GM12878 (cell line): ENCODE results near the gene ETV6. TPM values are rescaled to one million over a fixed set of nuclear protein-coding genes. Genes with fewer than 3 reads are reported as not detected.

ENCODE experiments used
- ATAC-seq: fragments of 200-7000 bp; cut with Tn5 transposase; 3 replicates; pipeline ENCODE4 v1.9.1; 2020; ENCODE audit warnings: mild to moderate bottlenecking, moderate library complexity
- BruUV-seq: library from RNA; stranded (reverse); fragments of 400-500 nt; replicated peaks from 2 replicates; lab custom pipeline; 2021; lab: Mats Ljungman, UMichigan
- CTCF ChIA-PET: fragments of 300-600 bp; sonication (Branson Sonifier 250); formaldehyde crosslinking; extraction: SDS; loops from one replicate; lab custom pipeline; 2021; ENCODE audit warnings: inconsistent platforms; lab: Yijun Ruan, JAX
- POLR2A ChIA-PET: fragments of 350-600 bp; formaldehyde crosslinking; extraction: SDS; loops from one replicate; lab custom pipeline; 2021; ENCODE audit warnings: inconsistent platforms; lab: Charles Lee
- RAD21 ChIA-PET: fragments of 300-600 bp; sonication (Branson Sonifier 250); formaldehyde crosslinking; loops from one replicate; lab custom pipeline; 2023; ENCODE audit warnings: antibody characterized with exemption; ENCODE audit not compliant: unreplicated experiment; lab: Charles Lee
- SMC1A ChIA-PET: fragments of 300-600 bp; sonication (Branson Sonifier 250); formaldehyde crosslinking; loops from one replicate; lab custom pipeline; 2023; ENCODE audit not compliant: unreplicated experiment, uncharacterized antibody; lab: Charles Lee
- DNase-seq: peaks from one replicate; pipeline ENCODE4 v3.0.0-alpha.2; 2011; ENCODE audit warnings: low read depth, low spot score
- FAIRE-seq: peaks from 3 replicates; lab custom pipeline; 2011; peaks lifted over from hg19 to GRCh38; lab: Jason Lieb, UNC
- H2AFZ ChIP-seq: 2 replicates; pipeline ENCODE4 v1.6.0; 2011; ENCODE audit warnings: low read depth, low read length, control low read depth; ENCODE audit not compliant: control insufficient read depth
- H3K27ac ChIP-seq: 2 replicates; pipeline ENCODE4 v1.5.1; 2011; ENCODE audit warnings: control low read depth; ENCODE audit not compliant: control insufficient read depth, insufficient read depth
- H3K27me3 ChIP-seq, 2 experiments: replicated peaks in 1 of 2; 2 replicates each; pipeline versions ENCODE4 v1.6.0 to v1.6.1; 2011; ENCODE audit warnings: low read length in 1 of 2; ENCODE audit not compliant: control insufficient read depth in 2 of 2, insufficient read depth in 2 of 2
- H3K36me3 ChIP-seq, 2 experiments: 2 replicates each; pipeline ENCODE4 v1.5.1; 2011; ENCODE audit warnings: low read length in 1 of 2; ENCODE audit not compliant: control insufficient read depth in 2 of 2, insufficient read depth in 2 of 2
- H3K4me1 ChIP-seq: 2 replicates; pipeline ENCODE4 v1.6.1; 2011; ENCODE audit warnings: mild to moderate bottlenecking, low read length, moderate library complexity, mixed read lengths; ENCODE audit not compliant: control insufficient read depth, insufficient read depth
- H3K4me2 ChIP-seq: 2 replicates; pipeline ENCODE4 v1.6.0; 2011; ENCODE audit warnings: control low read depth; ENCODE audit not compliant: control insufficient read depth, insufficient read depth
- H3K4me3 ChIP-seq: fragments of 200-600 bp; sonication (generic); 2 replicates; pipeline ENCODE4 v1.5.1; 2016
- H3K79me2 ChIP-seq: 2 replicates; pipeline ENCODE4 v1.6.0; 2011; ENCODE audit warnings: low read length; ENCODE audit not compliant: control insufficient read depth, insufficient read depth
- H3K9ac ChIP-seq: 2 replicates; pipeline ENCODE4 v1.8.0; 2011; ENCODE audit warnings: low read length, control low read depth, mixed read lengths; ENCODE audit not compliant: control insufficient read depth, insufficient read depth
- H3K9me3 ChIP-seq: replicated peaks from 3 replicates; pipeline ENCODE4 v1.5.1; 2011; ENCODE audit warnings: mild to moderate bottlenecking, low read length; ENCODE audit not compliant: control insufficient read depth, insufficient read depth
- H4K20me1 ChIP-seq: 2 replicates; pipeline ENCODE4 v1.6.0; 2011; ENCODE audit not compliant: control insufficient read depth, insufficient read depth
- CUX1 ChIP-seq: IDR thresholded peaks from 2 replicates; pipeline ENCODE4 v1.6.1; 2012; ENCODE audit warnings: improper control_type of control experiment, low read depth, low read length; ENCODE audit not compliant: insufficient replicate concordance
- EGR1 ChIP-seq, 2 experiments: IDR thresholded peaks; 1 replicate in 1 of 2; 2 replicates in 1 of 2; pipeline ENCODE4 v1.6.1; 2011 to 2012; ENCODE audit warnings: low read depth in 2 of 2, low read length in 2 of 2, borderline replicate concordance in 1 of 2, mild to moderate bottlenecking in 1 of 2, moderate library complexity in 1 of 2
- HDAC6 ChIP-seq: fragments of 200-600 bp; sonication (generic); IDR thresholded peaks from one replicate; pipeline ENCODE4 v1.8.0; 2017; ENCODE audit warnings: antibody characterized with exemption; ENCODE audit not compliant: unreplicated experiment
- IRF5 ChIP-seq: fragments of 450-650 bp; IDR thresholded peaks from 2 replicates; pipeline ENCODE4 v1.6.1; 2017; ENCODE audit warnings: borderline replicate concordance
- MLLT1 ChIP-seq: fragments of 450-650 bp; IDR thresholded peaks from 2 replicates; pipeline ENCODE4 v1.6.1; 2016; ENCODE audit warnings: mild to moderate bottlenecking
- RB1 ChIP-seq: fragments of 450-650 bp; formaldehyde crosslinking; IDR thresholded peaks from 2 replicates; pipeline ENCODE4 v1.6.1; 2017; ENCODE audit warnings: mild to moderate bottlenecking, borderline replicate concordance
- SUPT20H ChIP-seq: IDR thresholded peaks from 2 replicates; pipeline ENCODE4 v1.6.1; 2011; ENCODE audit warnings: low read depth, mild to moderate bottlenecking, low read length, moderate library complexity, borderline replicate concordance; ENCODE audit not compliant: control insufficient read depth
- TBL1XR1 ChIP-seq: IDR thresholded peaks from 2 replicates; pipeline ENCODE4 v1.6.1; 2012; ENCODE audit warnings: low read depth, low read length, improper control_type of control experiment
- WRNIP1 ChIP-seq: IDR thresholded peaks from 2 replicates; pipeline ENCODE4 v1.6.1; 2011; ENCODE audit warnings: low read depth, low read length, improper control_type of control experiment, borderline replicate concordance
- YBX1 ChIP-seq: fragments of 450-650 bp; IDR thresholded peaks from 2 replicates; pipeline ENCODE4 v1.6.1; 2016; ENCODE audit warnings: antibody characterized with exemption
- ZBTB33 ChIP-seq: fragments of 450-650 bp; IDR thresholded peaks from 2 replicates; pipeline ENCODE4 v1.6.1; 2017; ENCODE audit warnings: mild to moderate bottlenecking
- ZZZ3 ChIP-seq: IDR thresholded peaks from 2 replicates; pipeline ENCODE4 v1.6.1; 2011; ENCODE audit warnings: low read depth; ENCODE audit not compliant: control insufficient read depth, insufficient read length
- WGBS: methylation state at CpG from one replicate; pipeline ENCODE4 v1.1.6; 2016; ENCODE audit warnings: low lambda C conversion rate; ENCODE audit not compliant: insufficient replicate concordance, insufficient coverage; ENCODE audit errors: missing lambda C conversion rate; 5-methylcytosine and 5-hydroxymethylcytosine counted together
- in situ Hi-C: fragments of 300-500 bp; cut with MboI; formaldehyde crosslinking; loops from 9 replicates; pipeline ENCODE4 v1.14.3; 2018; ENCODE audit warnings: mixed read lengths
- intact Hi-C: fragments of 100-400 bp; cut with micrococcal nuclease; formaldehyde crosslinking; loops from one replicate; pipeline ENCODE4 v1.14.2; 2022; ENCODE audit not compliant: unreplicated experiment
- polyA plus RNA-seq, 11 experiments: library from polyadenylated mRNA; depleted of rRNA in 4 of 11; unstranded in 6 of 11; stranded (reverse) in 5 of 11; fragments of >200 nt; fragmentation: Nextera tagmentation in 4 of 11; fragmentation: Illumina TruSeq in 1 of 11; extraction: Ambion mirVana in 4 of 11; extraction: Trizol in 1 of 11; gene quantifications; 1 replicate in 1 of 11; 2 replicates in 10 of 11; pipeline versions ENCODE4 v1.2.1 to v1.2.3, GENCODE V29; 2011 to 2016; ENCODE audit warnings: inconsistent platforms in 2 of 11, missing spikeins in 2 of 11, low read depth in 1 of 11
- total RNA-seq, 4 experiments: library from RNA; depleted of rRNA in 3 of 4; stranded (reverse); fragments of >200 nt in 3 of 4; fragmentation: Illumina TruSeq in 1 of 4; extraction: Trizol in 1 of 4; gene quantifications; 2 replicates each; pipeline versions ENCODE4 v1.2.1 to v1.2.3, GENCODE V29; 2013 to 2021

Gene ETV6
- total and polyA plus RNA-seq, 10 of the 15 experiments (the other 5 are each of a cell fraction or from before 2014, with no cell fraction given): 6.6 to 74.8 (median 24.6) TPM

- peaks cover 86% of the 10 kb centered on the region for H3K79me2 ChIP-seq
- TF ChIP-seq TBL1XR1 (no peak), CUX1 (no peak), YBX1 (no peak), EGR1 (IDR thresholded peaks at IDR 0.05; ENCODE audit: borderline replicate concordance in 1 of 2, low read depth in 2 of 2, low read length in 2 of 2) (no peak), IRF5 (no peak), RB1 (no peak), WRNIP1 (no peak), ZZZ3 (no peak), MLLT1 (no peak), ZBTB33 (no peak), HDAC6 (no peak), SUPT20H (no peak)
These were observed 104.8 kb downstream of the ETV6 start for GRCh38 chr12:11754256-11754655.

More at GRCh38 chr12:11754256-11754655, 104.8 kb downstream of the ETV6 start:
- Histone ChIP-seq H3K9ac (no peak overlapping the region), H2AFZ (no peak overlapping the region), H3K36me3 (peaks cover 16 to 43% of the 10 kb centered on the region in 2 experiments), H4K20me1 (no peaks in the 10 kb centered on the region), H3K9me3 (no peaks in the 10 kb centered on the region; the same call in 2 of the 3 replicates), H3K27me3 (no peaks in the 10 kb centered on the region), H3K4me3 (no peak overlapping the region), H3K4me2 (no peak overlapping the region), H3K27ac (peak overlapping the region; percentile 100), H3K4me1 (peaks cover 67% of the 10 kb centered on the region)
- FAIRE-seq (no peak), DNase-seq (no peak), ATAC-seq (no peak)
- POLR2A ChIA-PET: interaction anchor here (7.7 kb wide), 1 partner anchor 8 kb away, joined by 144 read pairs; no protein-coding TSS in a partner anchor
- CTCF ChIA-PET: interaction anchor here (7.6 kb wide), 1 partner anchor 11 kb away, joined by 46 read pairs; no protein-coding TSS in a partner anchor
- in situ Hi-C loops (no loop called here), intact Hi-C loops (no loop called here)
- no TSS peak for BruUV-seq
- SMC1A ChIA-PET: interaction anchor here (1.3 to 39.9 kb wide), 4 partner anchors 1 to 174 kb away, joined by 3 to 1116 read pairs (median 774); no protein-coding TSS in a partner anchor
- RAD21 ChIA-PET: interaction anchor here (1.7 to 21.4 kb wide), 5 partner anchors 8 to 255 kb away, joined by 4 to 497 read pairs (median 6); no protein-coding TSS in a partner anchor
- WGBS: 83% methylated on average over 4 of the region's 4 CpGs
